Daoy (cell line): ENCODE results near the gene RNGTT. TPM values are rescaled to one million over a fixed set of nuclear protein-coding genes. Genes with fewer than 3 reads are reported as not detected.
"Not testable (repeated sequence)": the region's sequence is repeated elsewhere in the genome, so short reads cannot be mapped to it uniquely, and the experiment has no call there.

Experiments
- DNase-seq: peaks from one replicate; pipeline ENCODE4 v3.0.0-alpha.2; 2015; ENCODE audit warnings: low read depth
- total RNA-seq: library from RNA; depleted of rRNA; stranded (reverse); fragments of >200 nt; shearing (Covaris generic); gene quantifications from 2 replicates; pipeline ENCODE4 v1.2.3, GENCODE V29; 2014; rRNA removed

Gene RNGTT
- total RNA-seq = 30.8 and 43.9 TPM in 2 replicates

GRCh38 chr6:88963139-88964090 is at the start of gene RNGTT:
Gene RNGTT, minus strand, starts transcription at chr6:88963618. Its CDS starts 209 bp downstream, at chr6:88963409.
- peak; percentile 98 for DNase-seq

- no peak for DNase-seq
These were observed 48.0 kb upstream of the RNGTT start for GRCh38 chr6:89011436-89011835.

- no peak for DNase-seq
These were observed 47.4 kb upstream of the RNGTT start for GRCh38 chr6:89010825-89011224.

- no peak for DNase-seq
These were observed 46.2 kb upstream of the RNGTT start for GRCh38 chr6:89009624-89010059.

DNA sequence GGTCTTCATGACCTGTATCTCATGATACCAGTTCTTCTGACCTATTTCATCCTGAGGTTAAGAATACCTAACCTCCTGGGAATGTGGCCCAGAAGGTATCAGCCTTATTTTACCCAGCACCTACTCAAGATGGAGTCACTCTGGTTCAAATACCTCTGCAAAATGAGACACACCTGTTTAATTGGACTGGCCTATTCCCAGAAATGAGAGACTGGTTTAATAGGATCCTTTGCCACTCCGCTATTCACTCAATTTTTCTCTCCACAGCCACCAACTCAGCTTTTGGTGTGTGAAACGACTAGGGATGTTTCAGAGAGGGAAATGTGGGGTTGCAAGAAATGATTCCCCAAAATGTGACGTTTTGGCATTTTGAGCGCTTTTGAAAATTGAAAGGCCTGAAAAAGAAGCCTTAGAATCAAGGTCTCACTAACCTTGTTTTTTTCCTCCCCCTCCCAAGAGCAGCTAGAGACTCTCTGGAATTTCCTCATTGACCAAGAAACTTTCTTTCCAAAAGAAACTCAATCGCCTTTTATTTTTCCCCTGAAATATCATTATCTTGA is 45.5 kb upstream of the RNGTT start:
- DNase-seq = no peak

- no peak for DNase-seq
These were observed 44.8 kb upstream of the RNGTT start for GRCh38 chr6:89008001-89008814.

DNA sequence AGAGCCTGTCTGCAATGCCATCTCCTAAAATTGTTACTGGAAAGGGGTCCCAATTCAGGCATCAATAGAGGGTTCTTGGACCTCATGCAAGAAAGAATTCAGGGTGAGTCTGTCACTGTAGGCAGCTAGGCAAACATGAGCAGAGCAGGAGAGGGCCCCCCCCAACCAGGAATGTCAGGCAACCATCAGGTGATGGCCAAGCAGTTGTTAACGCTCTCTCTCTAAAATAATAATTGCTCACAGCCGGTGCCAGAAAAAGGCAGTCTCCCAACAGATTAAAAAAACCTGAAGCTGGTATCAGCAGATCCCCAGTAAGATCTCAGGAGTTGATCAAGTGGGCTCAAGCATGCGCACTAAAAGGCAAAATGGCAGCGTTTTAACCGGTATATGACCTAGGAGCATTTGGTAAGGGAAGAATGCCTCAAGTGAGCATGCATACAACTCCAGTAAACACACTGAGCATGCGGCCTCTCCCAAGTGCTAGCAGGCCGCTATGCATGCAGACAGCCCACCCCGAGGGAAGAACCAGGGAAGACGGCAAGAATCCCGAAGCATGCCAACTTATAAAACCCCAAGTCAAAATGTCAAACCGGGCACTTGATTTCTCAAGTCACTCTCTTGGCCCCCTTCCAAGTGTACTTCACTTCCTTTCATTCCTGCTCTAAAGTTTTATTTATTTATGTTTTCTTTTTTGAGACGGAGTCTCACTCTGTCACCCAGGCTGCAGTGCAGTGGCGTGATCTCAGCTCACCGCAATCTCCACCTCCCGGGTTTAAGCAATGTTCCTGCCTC is 44.0 kb upstream of the RNGTT start:
- no peak for DNase-seq

DNA sequence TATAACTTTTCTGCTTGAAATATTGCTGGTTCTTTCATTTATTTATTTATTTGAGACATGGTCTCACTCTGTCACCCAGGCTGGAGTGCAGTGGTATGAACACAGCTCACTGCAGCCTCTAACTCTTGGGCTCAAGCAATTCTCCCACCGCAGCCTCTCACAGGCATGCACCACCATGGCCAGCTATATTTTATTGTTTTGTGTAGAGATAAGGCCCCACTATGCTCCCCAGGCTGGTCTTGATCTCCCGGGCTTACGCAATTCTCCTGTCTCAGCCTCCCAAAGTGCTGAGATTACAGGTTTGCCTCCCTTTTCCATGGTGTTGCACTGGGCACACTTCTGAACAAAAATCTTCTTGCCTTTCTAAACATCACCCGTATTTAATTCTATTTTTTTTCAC is 39.1 kb upstream of the RNGTT start:
- no peak for DNase-seq

- DNase-seq = no peak
These were observed 33.9 kb upstream of the RNGTT start for GRCh38 chr6:88997327-88997726.

DNA sequence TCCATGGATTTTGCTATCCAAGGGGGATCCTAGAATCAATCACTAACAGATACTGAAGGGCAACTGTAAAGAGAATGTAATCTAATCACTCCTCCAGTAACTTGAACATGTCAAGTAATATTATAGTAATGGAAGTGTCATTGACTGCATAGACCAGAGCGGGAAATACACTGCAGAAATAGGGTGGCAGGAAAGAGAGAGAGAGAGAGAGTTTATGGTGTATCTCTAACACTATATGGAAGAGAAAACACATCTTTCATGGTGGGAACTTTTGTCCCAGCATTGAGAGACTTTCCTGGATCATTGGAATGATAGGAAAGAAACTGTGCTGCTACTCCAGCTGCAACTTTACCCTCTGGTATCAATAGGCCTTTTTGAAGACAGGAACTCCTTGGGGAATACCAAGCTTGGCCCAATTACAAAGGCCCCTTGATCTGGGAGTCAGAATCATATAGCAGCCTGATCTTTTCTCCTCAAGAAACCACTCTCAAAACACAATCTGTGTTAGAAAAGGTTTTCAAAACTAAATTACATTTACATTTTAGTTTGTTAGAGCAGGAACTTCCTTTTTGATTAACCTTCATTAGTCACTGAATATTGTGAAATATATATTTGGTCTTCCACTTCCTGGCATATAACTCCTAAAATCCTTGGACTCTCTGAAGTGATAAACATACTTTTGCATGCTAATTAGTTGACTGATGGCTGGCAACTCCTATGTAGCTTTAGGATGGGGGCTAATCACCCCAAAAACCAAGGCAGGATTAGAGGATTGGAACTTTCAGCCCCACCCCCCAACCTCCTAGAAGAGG is 29.5 kb upstream of the RNGTT start:
- DNase-seq = no peak

- no peak for DNase-seq
These were observed 25.8 kb upstream of the RNGTT start for GRCh38 chr6:88989215-88989614.

GRCh38 chr6:88987922-88988321 is 24.5 kb upstream of the RNGTT start:
- DNase-seq = no peak

- DNase-seq = no peak
These were observed 22.5 kb upstream of the RNGTT start for GRCh38 chr6:88985901-88986300.

GRCh38 chr6:88984606-88985005 is 21.2 kb upstream of the RNGTT start:
- no peak for DNase-seq

- no peak for DNase-seq
These were observed 20.7 kb upstream of the RNGTT start for GRCh38 chr6:88984152-88984551.

- DNase-seq = peak; percentile 16
These were observed 20.1 kb upstream of the RNGTT start for GRCh38 chr6:88983532-88983931.

DNA sequence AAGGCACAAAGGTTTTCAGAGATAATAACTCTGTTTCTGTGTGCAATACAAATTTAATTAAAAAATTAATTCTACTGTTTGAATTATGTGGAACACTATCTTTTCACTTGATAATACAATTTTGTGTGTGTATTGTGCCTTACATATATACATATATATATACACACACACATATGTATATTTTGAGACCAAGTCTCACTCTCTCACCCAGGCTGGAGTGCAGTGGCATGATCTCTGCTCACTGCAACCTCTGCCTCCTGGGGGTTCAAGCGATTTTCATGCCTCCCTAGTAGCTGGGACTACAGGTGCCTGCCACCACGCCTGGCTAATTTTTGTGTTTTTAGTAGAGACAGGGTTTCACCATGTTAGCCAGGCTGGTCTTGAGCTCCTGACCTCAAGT is 19.7 kb upstream of the RNGTT start:
- not testable (repeated sequence) for DNase-seq

GRCh38 chr6:88982720-88983119 is 19.3 kb upstream of the RNGTT start:
- peak; percentile 78 for DNase-seq

DNA sequence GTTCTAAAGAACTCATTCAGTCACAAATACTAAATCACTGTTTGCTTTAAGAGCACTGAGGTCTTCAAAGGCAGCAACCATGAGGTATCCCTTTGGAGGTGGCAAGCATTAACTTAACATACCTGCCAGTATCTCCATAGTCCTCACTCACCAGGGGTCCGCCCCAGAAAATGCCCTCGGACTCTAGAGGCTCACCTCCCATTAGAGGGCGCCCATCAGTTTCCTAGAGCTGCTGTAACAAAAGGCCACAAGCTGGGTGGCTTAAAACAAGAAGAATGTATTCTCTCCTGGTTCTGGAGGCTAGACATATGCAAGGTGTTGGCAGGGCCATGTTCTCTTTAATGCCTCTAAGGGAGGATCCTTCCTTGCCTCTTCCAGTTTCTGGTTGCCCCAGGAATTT is 12.0 kb upstream of the RNGTT start:
- no peak for DNase-seq
